Left cardiac atrium (tissue), 4 donors: ENCODE measurements around the gene WDR33. TPM values are rescaled to one million over a fixed set of nuclear protein-coding genes. Genes with fewer than 3 reads are reported as not detected.
"Not testable (repeated sequence)": the region's sequence is repeated elsewhere in the genome, so short reads cannot be mapped to it uniquely, and the experiment has no call there.

Source experiments
- ATAC-seq, 2 donors: fragments of 200-7000 bp; cut with Tn5 transposase; one replicate each; pipeline ENCODE4 v1.9.1; 2020; ENCODE audit warnings: mild to moderate bottlenecking in 2 of 2, moderate library complexity in 2 of 2
- DNase-seq: peaks from one replicate; pipeline ENCODE4 v3.0.0-alpha.2; 2020
- intact Hi-C, 2 donors: fragments of 100-400 bp; cut with DNase I; formaldehyde crosslinking; loops; one replicate each; pipeline versions ENCODE4 v1.14.1 to v1.15.1; 2022 to 2023
- total RNA-seq, 2 donors: library from RNA; stranded (reverse); fragmentation: NEBNext Ultra II Directional; extraction: Animal tissue kit (Norgen Biotek cat#: 25700); gene quantifications; one replicate each; pipeline ENCODE4 v1.2.1, GENCODE V29; 2021
- donor health status: DM: no; HTN: yes; CAD: no.
- donor health status: DM: no; HTN: yes; CAD: no; lungs with severe emphysema.
- donor health status: DM: yes; HTN: yes; CAD: no.
- donor health status: Dilated cardiomyopathy.

Gene WDR33
- total RNA-seq, 2 donors from 2014 or later, result 34.8 to 36.6 TPM

GRCh38 chr2:127812441-127812840 lies 1.5 kb upstream of the WDR33 start:
- intact Hi-C loops, ATAC-seq, DNase-seq: not testable (repeated sequence)

- ATAC-seq (peak; percentile 13 to 34), DNase-seq (peak; percentile 33)
- intact Hi-C loops, result no loop called here
Measured at GRCh38 chr2:127811397-127812321, 688 bp upstream of the WDR33 start.

GRCh38 chr2:127810156-127810618 lies 784 bp downstream of the WDR33 start:
- peak in 1 of 2 donors; percentile 10 for ATAC-seq
- no peak for DNase-seq
- intact Hi-C loops, result no loop called here

GRCh38 chr2:127807678-127808353 lies 3.2 kb downstream of the WDR33 start:
- ATAC-seq (no peak), DNase-seq (no peak)
- intact Hi-C loops, result no loop called here

- ATAC-seq, intact Hi-C loops, DNase-seq: not testable (repeated sequence)
Measured at GRCh38 chr2:127806860-127807259, 4.1 kb downstream of the WDR33 start.

GRCh38 chr2:127805491-127805890 lies 5.5 kb downstream of the WDR33 start:
- intact Hi-C loops, result no loop called here
- no peak for DNase-seq
- no peak for ATAC-seq

GRCh38 chr2:127799926-127800325 lies 11.0 kb downstream of the WDR33 start:
- intact Hi-C loops, result no loop called here
- DNase-seq (no peak), ATAC-seq (no peak)

- intact Hi-C loops, result no loop called here
- no peak for ATAC-seq
- DNase-seq, result no peak
Measured at GRCh38 chr2:127796389-127796788, 14.6 kb downstream of the WDR33 start.

GRCh38 chr2:127794901-127795300 lies 16.1 kb downstream of the WDR33 start:
- DNase-seq, intact Hi-C loops: not testable (repeated sequence)
- peak in 1 of 2 donors; percentile 38 for ATAC-seq

GRCh38 chr2:127792805-127793204 lies 18.2 kb downstream of the WDR33 start:
- DNase-seq (no peak), ATAC-seq (no peak)
- intact Hi-C loops, result no loop called here

- ATAC-seq (no peak), DNase-seq (no peak)
- intact Hi-C loops, result no loop called here
Measured at GRCh38 chr2:127790694-127791529, 20.1 kb downstream of the WDR33 start.

GRCh38 chr2:127786048-127786809 lies 24.7 kb downstream of the WDR33 start:
- DNase-seq (no peak), ATAC-seq (no peak)
- intact Hi-C loops, result no loop called here

- DNase-seq (no peak), ATAC-seq (no peak)
- intact Hi-C loops, result no loop called here
Measured at GRCh38 chr2:127784965-127785518, 25.9 kb downstream of the WDR33 start.

GRCh38 chr2:127783101-127783500 lies 27.9 kb downstream of the WDR33 start:
- DNase-seq, result no peak
- intact Hi-C loops, result no loop called here

GRCh38 chr2:127778850-127779249 lies 32.1 kb downstream of the WDR33 start:
- intact Hi-C loops, result no loop called here

More at GRCh38 chr2:127783101-127783500, 27.9 kb downstream of the WDR33 start:
- ATAC-seq, result no peak

GRCh38 chr2:127778447-127778846 lies 32.5 kb downstream of the WDR33 start:
- ATAC-seq, result no peak
- no peak for DNase-seq
- intact Hi-C loops, result no loop called here

More at GRCh38 chr2:127778850-127779249, 32.1 kb downstream of the WDR33 start:
- ATAC-seq (no peak), DNase-seq (no peak)

- intact Hi-C loops, result no loop called here
- ATAC-seq (no peak), DNase-seq (no peak)
Measured at GRCh38 chr2:127776122-127776780, 34.7 kb downstream of the WDR33 start.

GRCh38 chr2:127771756-127772155 lies 39.2 kb downstream of the WDR33 start:
- intact Hi-C loops, result no loop called here
- no peak for DNase-seq
- no peak for ATAC-seq
